GM21717 (cell line): ENCODE results near the gene UPF3B.
"Not testable (repeated sequence)": the region's sequence is repeated elsewhere in the genome, so short reads cannot be mapped to it uniquely, and the experiment has no call there.

Source experiments
- ATAC-seq: cut with Tn5 transposase; IDR thresholded peaks from one replicate; pipeline ENCODE4 v1.9.1; 2021; ENCODE audit warnings: mild to moderate bottlenecking, moderate library complexity; ENCODE audit not compliant: unreplicated experiment

Gene UPF3B, protein sequence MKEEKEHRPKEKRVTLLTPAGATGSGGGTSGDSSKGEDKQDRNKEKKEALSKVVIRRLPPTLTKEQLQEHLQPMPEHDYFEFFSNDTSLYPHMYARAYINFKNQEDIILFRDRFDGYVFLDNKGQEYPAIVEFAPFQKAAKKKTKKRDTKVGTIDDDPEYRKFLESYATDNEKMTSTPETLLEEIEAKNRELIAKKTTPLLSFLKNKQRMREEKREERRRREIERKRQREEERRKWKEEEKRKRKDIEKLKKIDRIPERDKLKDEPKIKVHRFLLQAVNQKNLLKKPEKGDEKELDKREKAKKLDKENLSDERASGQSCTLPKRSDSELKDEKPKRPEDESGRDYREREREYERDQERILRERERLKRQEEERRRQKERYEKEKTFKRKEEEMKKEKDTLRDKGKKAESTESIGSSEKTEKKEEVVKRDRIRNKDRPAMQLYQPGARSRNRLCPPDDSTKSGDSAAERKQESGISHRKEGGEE

DNA sequence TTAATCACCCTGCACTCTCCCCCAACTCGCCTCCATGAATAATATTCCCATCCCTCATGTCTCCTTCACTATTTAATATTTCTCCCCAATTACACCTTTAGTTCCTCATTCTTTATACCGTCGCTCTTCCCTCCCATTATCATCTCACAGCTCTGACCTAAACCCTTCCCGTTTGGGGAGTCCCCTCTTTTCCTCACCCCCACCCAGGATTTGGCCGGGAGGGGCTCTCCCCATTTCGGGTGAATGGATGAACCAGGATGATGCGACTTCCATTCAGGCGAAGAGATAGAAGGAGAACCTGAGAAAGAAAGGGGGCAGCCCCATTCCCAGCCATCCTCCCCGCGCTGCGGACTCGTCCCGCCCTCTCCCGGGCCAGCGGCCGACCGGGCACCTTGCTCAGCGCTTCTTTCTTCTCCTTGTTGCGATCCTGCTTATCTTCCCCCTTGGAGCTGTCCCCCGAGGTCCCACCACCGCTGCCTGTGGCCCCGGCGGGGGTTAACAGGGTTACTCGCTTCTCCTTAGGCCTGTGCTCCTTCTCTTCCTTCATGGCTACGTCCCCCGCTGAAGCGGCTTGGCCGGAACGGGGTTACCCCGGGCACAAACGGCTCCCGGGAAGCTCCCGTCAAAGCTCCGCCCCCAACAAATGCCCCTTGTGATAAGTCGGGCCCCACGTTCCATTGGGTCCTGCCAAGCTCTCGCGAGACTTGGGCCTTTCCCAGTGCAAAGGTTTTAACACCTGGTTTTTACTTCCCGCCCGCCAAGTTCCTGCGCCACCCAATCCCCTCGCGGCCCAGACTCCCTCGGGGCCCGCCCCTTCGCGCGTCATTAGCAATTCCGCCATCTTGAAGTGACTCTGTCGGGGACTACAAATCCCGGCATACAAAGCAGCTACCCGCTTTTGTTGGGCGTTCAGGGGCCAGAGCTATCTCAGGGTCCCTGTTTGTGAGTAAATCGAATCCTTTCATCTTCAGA is at the start of gene UPF3B:
Gene UPF3B, minus strand, starts transcription at position 582 of the 972 bp plus-strand sequence. Its CDS starts 35 bp downstream, at position 547.
- peak; percentile 94 for ATAC-seq

DNA sequence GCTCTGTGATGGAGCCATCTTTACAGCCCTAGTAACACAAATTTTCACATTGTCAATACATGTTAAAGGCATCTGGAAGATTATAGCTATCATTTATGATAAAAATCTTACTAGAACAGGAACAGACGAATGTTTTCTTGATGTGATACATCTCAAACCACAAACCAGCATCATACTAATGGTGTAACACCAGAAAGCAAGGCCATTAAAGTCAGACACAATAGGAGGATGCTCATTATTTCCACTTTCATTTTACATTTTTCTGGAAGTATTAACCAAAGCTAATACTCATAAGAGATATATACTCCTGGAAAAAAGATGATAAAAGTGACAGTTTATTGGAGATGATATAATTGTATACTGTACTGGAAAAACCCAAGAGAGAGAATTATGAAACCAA is 48.2 kb upstream of the UPF3B start:
- ATAC-seq = no peak

DNA sequence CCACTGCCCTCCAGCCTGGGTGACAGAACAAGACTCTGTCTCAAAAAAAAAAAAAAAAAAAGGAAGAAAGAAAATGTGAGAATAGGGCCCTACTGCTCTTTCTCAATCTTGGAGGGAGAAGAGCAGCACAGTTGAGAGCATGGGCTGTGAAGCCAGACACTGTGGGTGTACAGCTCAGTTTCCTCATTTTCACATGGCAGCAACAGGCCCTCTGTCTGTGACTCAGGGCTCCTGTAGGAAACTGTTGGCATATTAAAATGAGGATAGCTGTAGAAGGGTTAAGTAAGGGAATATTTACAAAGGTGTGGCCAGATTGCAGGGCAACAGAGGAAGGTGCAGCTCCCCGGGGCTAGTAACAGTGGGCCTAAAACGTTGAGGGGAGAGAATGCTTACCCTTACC is 46.4 kb upstream of the UPF3B start:
- ATAC-seq = no peak

DNA sequence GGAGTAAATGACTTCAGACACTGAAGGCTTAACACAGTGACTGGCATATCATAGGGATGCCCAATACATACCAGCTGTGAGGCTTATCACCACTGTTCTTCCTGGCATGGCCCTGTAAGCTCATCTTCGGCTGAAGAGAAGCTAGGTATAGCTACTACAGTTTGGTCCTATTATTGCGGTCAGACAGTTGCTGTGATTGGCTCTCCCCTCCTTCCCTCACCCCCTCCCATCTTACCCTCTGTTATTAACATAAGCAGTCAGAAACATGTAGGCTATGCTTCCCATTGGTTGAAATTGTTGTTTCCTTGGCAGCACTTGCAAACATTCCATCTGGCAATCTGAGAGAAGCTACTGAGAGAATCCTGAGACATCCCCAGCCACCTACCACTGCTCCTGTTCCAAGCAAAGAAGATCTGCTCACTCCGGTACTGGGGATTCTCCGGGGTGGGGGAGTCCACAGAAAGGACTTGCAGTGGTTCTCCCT is 43.1 kb upstream of the UPF3B start, which contains the start of gene AKAP14:
Gene AKAP14, plus strand, starts transcription at position 51 of the 484 bp plus-strand sequence. CDS start 7,331 bp downstream, outside the sequence.
- ATAC-seq = no peak

DNA sequence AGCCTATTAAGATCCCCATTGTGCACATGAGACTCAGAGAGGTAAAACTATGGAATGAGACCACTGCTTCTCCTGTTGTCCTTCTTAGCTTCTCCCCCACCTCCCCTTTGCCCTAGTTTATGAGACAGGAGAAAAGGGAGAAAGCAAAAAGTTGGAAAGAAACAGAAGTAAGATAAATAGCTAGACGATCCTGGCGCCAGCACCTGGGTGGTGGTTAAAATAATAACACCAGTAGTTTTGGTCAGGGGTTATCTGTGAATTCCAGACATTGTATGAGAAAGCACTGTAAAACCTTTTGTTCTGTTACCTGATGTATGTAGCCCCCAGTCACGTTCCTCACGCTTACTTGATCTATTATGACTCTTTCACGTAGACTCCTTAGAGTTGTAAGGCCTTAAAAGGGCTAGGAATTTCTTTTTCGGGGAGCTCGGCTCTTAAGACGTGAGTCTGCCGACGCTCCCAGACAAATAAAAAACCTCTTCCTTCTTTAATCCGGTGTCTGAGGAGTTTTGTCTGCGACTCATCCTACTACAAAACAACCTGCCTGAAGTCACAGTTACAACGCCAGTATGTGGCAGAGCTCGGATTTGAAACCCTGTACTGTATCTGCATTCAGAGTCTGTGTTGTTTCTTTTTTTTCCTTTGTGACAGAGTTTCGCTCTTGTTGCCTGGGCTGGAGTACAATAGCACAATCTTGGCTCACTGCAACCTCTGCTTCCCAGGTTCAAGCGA is 39.4 kb upstream of the UPF3B start:
- ATAC-seq = not testable (repeated sequence)

DNA sequence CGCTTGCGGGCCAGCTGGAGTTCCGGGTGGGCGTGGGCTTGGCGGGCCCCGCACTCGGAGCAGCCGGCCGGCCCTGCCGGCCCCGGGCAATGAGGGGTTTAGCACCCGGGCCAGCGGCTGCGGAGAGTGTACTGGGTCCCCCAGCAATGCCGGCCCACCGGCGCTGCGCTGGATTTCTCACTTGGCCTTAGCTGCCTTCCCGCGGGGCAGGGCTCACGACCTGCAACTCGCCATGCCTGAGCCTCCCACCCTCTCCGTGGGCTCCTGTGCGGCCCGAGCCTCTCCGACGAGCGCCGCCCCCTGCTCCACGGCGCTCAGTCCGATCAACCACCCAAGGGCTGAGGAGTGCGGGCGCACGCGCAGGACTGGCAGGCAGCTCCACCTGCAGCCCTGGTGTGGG is 37.9 kb upstream of the UPF3B start:
- not testable (repeated sequence) for ATAC-seq

DNA sequence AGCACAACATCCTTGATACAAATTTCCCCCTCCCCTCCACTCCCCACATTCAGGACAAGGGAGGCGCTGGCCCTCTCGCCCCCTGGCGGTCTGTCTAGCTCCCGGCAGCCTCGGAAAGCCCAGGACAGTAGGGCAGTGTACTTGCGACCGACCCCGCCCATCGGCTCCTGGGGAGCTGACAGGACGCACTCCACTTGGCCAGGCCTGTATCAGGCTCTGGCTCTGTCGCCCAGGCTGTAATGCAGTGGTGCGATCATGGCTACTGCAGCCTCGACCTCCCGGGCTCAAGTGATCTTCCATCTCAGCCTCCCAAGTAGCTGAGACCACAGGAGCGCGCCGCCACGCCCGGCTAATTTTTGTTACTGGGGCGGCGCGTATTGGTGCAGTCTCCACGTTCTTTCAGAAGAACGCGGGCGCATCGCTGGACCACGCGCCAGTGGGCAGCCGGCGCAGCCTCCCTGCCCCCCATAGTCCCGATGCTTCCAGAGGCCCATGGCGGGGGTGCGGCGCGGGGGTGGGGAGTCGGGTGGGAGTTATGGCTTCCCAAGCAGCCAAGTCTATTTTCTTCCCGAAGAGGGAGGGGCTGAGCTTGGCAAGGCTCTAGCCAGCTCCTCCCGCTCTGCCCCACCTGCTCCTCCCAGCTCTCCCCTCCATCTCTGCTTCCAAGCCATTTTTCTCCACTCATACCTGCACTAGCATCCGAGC is 35.1 kb upstream of the UPF3B start:
- ATAC-seq = no peak

DNA sequence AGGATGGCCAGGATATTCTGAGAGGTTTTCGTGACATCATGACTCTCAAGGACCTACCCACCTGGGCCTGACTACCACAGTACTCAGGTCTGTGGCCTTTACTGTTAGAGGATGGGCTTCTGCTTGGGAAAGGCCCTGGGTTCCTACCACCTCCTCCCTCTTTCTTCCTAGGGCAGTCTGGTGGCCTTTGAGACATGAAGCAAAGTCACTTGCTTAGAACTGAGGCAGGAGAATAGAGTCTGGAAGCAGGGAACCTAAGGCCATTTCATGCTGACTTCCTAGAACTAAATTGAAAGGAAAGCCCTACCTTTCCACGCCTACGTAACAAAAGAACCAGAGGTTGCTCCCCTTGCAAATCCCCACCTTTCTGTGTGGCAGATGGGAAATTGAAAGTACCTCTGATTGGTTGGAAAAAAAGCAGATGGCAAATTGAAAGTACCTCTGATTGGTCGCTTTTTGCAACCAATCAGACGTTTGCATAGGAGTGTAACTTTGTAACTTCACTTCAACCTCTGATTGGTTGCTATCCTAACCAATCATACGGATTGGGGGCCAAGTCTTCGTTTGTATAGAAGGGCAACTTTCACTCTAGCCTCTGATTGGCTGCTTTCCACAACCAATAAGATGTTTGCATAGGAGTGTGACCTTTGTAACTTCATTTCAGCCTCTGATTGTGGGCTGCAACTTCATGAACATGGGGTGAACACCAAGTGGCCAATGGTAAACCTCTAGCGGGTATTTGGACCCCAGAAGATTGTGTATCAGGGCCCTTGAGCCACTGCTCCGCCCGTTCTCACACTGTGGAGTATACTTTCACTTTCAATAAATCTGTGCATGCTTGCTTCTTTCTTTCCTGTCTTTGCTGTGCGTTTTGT is 33.0 kb upstream of the UPF3B start:
- ATAC-seq = no peak

DNA sequence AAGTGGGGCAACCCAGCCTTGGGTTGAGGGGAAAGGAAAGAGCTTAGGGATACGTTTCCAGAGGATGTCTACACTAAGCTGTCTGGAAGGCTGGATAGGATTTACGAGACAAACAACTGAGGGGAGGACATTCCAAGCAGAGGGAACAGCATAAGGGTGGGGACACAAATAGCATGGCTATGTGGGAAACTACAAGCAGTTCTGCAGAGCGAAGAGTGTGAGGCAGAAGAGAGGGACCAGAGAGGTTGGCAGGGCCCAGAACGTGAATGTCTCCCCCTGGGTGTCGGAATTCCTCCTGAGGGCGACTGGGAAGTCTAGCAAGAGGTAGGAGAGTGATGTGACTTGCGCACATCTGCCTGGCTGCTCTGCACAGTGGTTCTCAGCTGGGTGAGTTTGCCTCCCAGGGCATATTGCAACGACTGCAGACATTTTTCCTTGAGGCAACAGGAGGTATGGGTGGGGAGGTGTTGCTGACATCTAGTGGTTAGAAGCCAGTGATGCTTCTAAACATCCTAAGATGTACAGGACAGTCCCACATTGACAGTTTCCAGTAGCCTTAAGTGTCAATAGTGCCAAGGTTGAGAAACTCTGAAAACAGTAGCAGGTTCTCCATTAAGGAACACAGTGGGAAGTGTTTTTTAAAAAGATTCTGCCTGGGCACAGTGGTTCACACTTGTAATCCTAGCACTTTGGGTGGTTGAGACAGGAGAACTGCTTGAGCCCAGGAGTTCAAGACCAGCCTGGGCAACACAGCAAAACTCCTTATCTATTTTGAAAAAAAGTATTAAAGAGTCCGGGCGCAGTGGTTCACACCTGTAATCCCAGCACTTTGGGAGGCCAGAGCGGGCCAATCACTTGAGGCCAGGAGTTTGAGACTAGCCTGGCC is 28.0 kb upstream of the UPF3B start:
- ATAC-seq = peak; percentile 79

DNA sequence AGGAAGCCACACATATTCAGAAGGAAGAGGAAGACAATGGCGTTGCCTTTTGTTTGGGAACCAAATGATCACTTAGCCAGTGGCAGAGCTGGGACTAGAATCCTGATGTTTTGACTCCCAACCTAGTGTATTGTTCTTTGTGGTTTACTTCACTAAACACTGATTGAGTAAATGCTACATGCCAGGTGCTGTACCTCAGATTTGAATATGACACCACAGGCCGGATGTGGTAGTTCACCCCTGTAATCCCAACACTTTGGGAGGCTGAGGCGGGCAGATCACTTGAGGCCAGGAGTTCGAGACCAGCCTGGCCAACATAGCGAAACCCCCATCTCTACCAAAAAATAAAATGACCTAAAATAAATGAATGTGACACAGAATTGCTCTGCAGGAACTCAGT is 27.3 kb upstream of the UPF3B start:
- ATAC-seq = no peak

DNA sequence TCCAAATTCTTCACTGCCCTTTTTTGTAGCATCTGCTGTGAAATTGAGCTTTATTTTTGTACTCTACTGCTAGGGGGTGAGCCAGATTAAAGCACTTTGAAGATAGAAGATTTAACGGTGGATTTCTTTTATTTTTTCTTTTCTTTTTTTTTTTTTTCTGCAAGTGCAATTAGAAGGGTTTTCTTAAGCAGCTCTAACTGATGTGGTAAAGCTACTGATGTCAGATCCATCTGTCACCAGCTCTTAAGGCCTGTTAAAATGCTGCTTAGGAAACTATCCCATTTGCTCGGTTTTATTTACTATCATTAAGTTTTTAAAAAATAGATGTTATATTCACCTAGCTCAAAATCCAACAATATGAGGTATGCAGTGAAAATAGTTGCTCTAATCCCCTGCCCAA is 26.0 kb upstream of the UPF3B start:
- no peak for ATAC-seq

DNA sequence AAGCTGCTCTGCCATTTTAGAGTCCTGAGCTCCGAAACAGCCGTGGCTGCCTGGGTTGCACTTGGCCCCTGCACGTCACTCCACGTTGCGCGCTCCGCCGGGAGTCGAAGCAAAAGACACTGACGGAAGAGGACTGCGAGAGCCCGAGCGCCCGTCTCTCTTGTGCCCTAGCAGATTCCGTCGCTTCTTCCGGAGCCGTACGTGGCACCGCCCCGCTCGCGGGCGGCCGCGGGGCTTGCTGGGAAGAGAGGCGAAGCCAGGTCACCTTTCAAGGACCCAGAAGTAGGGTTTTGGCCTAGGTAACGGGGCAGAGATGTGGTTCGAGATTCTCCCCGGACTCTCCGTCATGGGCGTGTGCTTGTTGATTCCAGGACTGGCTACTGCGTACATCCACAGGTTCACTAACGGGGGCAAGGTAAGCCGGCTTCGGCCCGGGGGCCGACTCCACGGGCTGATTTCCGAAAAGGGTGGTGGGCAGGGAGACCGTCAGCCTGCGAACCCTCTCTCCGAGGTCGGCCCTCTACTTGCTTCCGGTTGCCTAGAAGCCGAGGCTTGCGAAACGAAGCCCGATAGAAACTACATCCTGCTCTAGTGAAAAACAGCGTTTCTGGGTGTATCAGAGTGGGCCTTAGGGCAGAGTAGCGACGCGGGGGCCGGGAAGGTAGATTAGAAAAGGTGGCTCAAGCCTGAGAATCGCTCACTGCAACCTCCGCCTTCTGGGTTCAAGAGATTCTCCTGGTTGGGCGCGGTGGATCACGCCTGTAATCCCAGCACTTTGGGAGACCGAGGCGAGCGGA is 19.0 kb upstream of the UPF3B start, which contains the start of the genes NDUFA1 and RNF113A:
Gene NDUFA1, plus strand, starts transcription at position 234 of the 797 bp plus-strand sequence. Its CDS starts 80 bp downstream, at position 314.
Gene RNF113A, minus strand, starts transcription at position 135 of the 797 bp plus-strand sequence. Its CDS starts 120 bp downstream, at position 15.
- ATAC-seq = peak; percentile 85

DNA sequence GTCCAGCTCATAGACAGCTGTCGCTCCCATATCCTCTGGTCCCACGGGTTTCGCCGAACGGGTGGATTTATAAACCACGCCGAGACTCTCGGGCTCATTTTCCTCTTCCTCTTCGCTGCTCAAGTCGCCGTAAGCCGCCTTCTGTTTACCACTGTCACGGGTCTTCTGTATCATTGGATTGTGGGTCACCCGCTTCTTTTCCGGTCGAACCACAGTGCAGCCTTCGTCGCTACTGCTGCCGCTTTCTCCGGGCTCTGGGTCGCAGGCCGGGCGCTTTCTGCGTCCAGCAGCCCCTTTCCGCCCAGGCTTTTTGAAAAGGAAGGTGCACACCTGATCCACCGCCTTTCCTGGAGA is 18.5 kb upstream of the UPF3B start:
- peak; percentile 36 for ATAC-seq

DNA sequence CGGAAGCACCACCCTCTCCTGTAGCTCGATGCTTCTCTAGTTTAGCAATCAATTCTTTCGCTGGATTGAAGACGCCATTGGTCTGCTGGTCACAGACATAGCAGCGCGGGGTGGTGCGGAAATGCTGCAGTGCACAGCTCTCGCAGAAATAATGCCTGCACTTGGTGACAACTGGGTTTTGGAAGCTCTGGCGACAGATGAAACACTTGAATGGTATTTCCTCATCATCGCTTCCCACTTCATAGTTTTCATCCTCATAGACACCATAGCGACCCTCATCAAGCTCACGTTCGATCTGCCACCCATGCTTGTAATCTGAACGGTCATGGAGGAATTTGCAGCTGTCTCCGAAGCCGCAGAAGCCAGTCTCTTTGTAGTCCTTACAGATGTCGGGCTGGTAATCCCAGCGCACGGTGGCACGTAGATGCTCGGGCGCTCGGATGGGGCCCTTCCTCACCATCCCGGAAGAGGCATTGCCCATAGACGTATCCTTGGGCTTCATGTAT is 17.9 kb upstream of the UPF3B start:
- ATAC-seq = peak; percentile 23

DNA sequence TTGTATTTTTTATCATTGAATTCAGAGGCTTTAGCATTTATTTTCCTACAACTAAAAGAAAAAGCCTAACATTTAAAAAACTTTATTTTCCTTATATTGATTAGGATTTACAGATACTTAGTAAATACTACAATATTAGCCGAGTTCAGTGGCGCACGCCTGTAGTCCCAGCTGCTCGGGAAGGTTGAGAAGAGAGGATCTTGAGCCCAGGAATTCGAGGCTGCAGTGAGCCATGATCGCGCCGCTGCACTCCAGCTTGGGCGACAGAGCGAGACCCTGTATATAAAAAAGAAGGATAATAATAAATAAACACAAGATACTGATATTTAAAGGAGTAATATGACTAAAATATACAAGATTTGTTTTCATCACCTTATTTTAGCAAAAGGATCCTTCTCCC is 681 bp upstream of the UPF3B start:
- no peak for ATAC-seq

DNA sequence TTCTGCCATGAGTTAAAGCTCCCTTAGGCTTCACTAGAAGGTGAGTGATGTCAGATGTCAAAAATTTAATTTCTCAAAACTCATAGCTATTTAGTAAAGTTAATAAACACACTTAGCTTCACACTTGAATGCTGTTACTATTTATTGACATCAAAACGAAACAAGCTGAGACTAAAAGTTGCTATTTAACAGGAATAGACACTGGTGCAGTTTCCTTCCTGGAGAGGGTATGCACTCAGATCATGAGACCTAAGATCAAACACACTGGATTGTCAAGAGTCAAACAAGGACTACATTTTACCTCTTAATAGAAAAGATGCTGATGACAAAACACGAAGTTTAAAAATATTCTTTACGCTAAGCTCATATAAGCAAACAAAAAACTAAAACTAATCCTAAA is 18.9 kb downstream of the UPF3B start:
- no peak for ATAC-seq

DNA sequence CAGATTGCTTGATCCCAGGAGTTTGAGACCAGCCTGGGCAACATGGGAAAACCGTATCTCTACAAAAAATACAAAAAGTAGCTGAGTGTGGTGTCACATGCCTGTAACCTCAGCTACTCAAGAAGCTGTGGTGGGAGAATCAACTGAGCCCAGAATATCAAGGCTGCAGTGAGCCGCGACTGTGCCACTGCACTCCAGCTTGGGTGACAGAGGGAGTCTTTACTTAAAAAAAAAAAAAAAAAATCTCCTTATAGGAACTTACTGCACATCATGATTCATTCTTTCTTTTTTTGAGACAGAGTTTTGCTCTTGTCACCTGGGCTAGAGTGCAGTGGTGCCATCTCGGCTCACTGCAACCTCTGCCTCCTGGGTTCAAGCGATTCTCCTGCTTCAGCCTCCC is 24.3 kb downstream of the UPF3B start:
- no peak for ATAC-seq
